GM12864 (cell line): ENCODE measurements around the gene UCHL1.

Experiments used
- DNase-seq: peaks from one replicate; pipeline ENCODE4 v3.0.0-alpha.2; 2011; ENCODE audit warnings: low read depth
- H3K4me3 ChIP-seq: 2 replicates; pipeline ENCODE4 v1.5.1; 2011; ENCODE audit warnings: mild to moderate bottlenecking, low read depth, low read length, control low read depth
- TF ChIP-seq, protein P1 (sequence below): IDR thresholded peaks from 2 replicates; pipeline ENCODE4 v1.5.1; 2011; ENCODE audit warnings: low read depth, mild to moderate bottlenecking, moderate library complexity, low read length, control low read depth, inconsistent platforms; ENCODE audit errors: missing control alignments

The UCHL1 gene

DNA sequence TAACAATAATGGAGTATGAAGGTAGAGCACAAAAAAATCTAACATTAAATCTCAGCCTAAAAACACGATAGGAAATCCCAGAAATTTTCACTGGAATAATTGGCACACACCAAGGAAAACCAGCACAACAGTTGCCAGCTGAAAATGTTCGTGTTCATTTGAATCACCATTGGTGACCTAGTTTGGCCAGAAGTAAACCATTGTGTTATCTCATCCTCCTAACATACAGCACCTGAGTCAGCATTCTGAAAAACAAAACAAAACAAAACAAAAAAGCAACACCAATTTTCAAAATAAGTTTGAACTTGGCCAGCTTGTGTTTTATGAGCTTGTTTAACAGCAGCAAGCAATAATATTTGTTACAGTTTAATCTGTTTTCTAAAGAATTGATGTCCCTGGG lies 41.1 kb downstream of the UCHL1 start:
- no peak for DNase-seq
- no peak overlapping the region for H3K4me3 ChIP-seq
- TF ChIP-seq, protein P1, sequence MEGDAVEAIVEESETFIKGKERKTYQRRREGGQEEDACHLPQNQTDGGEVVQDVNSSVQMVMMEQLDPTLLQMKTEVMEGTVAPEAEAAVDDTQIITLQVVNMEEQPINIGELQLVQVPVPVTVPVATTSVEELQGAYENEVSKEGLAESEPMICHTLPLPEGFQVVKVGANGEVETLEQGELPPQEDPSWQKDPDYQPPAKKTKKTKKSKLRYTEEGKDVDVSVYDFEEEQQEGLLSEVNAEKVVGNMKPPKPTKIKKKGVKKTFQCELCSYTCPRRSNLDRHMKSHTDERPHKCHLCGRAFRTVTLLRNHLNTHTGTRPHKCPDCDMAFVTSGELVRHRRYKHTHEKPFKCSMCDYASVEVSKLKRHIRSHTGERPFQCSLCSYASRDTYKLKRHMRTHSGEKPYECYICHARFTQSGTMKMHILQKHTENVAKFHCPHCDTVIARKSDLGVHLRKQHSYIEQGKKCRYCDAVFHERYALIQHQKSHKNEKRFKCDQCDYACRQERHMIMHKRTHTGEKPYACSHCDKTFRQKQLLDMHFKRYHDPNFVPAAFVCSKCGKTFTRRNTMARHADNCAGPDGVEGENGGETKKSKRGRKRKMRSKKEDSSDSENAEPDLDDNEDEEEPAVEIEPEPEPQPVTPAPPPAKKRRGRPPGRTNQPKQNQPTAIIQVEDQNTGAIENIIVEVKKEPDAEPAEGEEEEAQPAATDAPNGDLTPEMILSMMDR: no peak

GRCh38 chr4:41299486-41299885 lies 42.8 kb downstream of the UCHL1 start:
- DNase-seq: no peak
- TF ChIP-seq, protein P1: no peak
- no peak overlapping the region for H3K4me3 ChIP-seq

DNA sequence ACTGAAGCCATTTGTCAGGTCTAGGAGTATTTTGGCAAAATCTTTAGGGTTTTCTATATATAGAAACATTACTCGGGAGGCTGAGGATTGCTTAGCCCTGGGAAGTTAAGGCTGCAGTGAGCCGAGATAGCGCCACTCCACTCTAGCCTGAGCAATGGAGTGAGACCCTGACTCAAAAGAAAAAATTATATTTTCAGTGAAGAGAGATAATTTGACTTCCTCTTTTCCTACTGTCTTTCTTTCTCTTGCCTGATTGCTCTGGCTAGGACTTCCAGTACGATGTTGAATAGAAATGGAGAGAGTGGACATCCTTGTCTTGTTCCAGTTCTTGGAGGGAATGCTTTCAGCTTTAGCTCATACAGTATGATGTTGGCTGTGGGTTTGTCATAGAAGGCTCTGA lies 44.4 kb downstream of the UCHL1 start:
- TF ChIP-seq, protein P1: no peak
- H3K4me3 ChIP-seq: no peak overlapping the region
- DNase-seq: no peak

GRCh38 chr4:41303372-41304118 lies 46.8 kb downstream of the UCHL1 start:
- TF ChIP-seq, protein P1: no peak
- no peak for DNase-seq
- H3K4me3 ChIP-seq: no peak overlapping the region

DNA sequence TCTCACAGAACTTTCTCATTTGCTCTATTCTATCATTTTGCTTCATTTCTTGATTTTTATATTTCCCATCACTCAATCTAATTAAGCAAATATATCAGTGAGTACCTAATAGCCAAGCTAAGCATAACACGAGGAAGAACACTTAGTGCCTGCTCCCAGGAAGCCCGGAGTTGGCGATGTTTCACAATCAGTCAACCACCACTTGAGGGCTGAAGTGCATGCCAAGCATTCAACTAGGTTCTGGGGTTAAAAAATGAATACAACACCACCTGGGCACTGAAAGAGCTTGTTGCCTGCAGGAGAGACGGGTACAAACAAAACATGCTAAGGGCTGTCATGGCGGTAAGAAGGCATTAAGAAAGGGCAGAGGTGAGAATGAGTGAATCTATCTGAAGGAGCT lies 47.5 kb downstream of the UCHL1 start:
- DNase-seq: no peak
- H3K4me3 ChIP-seq: no peak overlapping the region
- TF ChIP-seq, protein P1: no peak

GRCh38 chr4:41305476-41305875 lies 48.7 kb downstream of the UCHL1 start:
- DNase-seq: no peak
- H3K4me3 ChIP-seq: no peak overlapping the region
- TF ChIP-seq, protein P1: no peak

GRCh38 chr4:41307638-41308037 lies 50.9 kb downstream of the UCHL1 start:
- no peak for DNase-seq
- TF ChIP-seq, protein P1: no peak
- H3K4me3 ChIP-seq: no peak overlapping the region
